Right forelimb (tissue), 1 donor: ENCODE measurements around the gene ANKRD11.
"Not testable (repeated sequence)": the region's sequence is repeated elsewhere in the genome, so short reads cannot be mapped to it uniquely, and the experiment has no call there.

ENCODE experiments used
- DNase-seq: peaks from one replicate; pipeline ENCODE4 v3.0.0-alpha.2; 2018

Gene ANKRD11

DNA sequence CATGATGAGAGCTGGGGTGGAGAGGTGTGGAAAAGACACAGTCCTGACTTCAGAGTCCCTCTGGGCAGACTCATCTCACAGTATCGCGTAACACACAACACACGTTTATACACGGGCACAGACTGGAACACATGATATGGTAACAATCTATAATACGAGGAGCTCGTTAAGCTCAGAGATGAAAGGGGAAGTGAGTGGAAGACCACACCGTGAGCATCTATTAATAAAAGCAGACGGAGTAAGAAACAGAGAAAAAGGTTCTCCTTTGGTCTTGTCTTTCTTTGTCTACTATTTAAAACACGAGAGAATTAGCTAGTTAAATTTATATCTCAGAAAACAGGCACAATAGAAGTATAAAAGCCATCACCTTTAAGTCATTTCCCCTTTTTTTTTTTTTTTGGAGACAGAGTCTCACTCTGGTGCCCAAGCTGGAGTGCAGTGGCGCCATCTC is 13.5 kb downstream of the ANKRD11 start:
- no peak for DNase-seq

DNA sequence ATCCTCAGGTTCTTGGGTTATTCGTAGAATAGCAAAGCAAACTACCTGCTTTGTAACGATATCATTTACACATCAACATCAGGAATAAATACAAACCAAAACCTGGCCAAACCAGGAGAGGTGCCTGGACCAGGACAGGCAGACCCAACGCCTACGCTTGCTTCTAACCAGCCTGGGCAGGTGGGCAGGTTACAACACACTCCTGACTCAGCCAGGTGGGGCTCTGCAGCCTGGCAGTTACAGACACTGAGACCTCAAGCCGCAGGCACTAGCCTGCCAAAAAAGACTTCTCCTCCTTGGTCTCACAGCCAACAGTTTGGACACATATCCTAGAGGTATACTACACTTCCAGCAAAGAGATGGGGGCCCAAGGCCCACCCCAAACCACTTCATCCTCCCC is 14.0 kb downstream of the ANKRD11 start:
- DNase-seq: no peak

DNA sequence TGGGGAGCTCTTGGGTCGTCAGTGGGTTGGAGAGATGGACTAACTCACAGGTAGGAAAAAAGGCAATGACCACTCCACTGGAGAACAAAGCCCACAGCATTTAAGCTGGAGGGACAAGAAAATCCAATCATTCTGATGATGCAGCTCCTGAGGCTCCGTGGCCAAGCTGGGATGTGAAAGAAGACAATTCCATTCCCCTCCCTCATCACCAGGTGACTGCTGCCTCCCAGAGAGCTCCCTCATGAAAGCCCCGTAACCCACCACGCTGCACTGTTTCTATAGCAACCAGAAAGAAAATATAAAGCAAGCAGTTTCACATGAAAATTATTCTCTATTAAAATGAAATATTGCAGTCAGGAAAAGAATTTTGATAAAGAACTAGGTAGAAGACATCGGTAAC is 15.2 kb downstream of the ANKRD11 start:
- no peak for DNase-seq

DNA sequence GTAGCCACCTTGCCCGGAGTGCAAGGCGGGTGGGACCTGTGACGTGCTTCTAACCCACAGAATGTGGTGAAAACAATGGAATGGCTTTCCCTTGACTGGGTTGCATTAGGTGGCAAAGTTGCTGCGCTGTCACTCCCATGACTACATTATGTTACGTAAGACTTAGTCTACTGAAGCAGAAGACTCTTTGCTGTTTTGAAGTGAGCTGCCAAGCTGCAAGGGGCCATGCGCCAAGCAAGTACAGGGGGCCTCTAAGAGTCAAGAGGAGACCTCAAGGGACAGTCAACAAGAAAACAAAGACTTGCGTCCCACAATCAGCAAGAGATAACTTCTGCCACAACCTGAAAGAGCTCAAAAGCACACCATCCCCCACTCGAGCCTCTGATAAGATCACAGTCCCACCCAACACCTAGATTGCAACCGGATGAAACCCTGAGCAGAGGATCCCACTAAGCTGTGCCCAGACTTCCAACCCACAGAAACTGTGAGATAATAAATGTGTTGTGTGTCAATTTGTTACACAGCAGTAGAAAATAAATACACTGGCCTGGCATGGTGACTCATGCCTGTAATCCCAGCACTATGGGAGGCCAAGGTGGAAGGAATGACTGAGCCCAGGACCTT is 16.5 kb downstream of the ANKRD11 start:
- no peak for DNase-seq

DNA sequence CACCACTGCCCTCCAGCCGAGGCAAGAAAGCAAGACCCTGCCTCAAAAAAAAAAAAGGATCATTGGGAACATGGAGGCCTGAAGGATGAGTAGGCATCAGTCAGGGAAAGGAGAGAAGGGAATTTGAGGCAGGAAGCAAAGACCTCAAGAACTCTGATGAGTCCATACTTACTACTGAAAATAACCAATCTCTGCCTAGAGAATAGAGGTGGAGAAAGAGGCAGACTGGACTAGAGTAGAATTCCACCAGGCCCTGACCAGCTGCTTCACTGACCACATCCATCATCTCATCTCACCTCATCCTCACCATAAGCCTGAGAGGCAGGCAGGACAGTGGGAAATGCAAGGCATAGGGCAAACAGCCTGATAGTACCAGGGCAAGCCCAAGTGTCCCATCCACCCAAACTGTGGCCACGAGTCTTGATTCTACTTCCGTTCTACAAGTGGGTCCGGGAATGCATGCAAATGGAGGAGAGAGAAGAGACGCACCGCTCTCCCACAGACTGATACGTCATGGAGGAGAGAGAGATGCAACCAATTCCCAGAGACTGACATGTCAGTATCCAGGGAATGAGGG is 17.1 kb downstream of the ANKRD11 start:
- DNase-seq: no peak

DNA sequence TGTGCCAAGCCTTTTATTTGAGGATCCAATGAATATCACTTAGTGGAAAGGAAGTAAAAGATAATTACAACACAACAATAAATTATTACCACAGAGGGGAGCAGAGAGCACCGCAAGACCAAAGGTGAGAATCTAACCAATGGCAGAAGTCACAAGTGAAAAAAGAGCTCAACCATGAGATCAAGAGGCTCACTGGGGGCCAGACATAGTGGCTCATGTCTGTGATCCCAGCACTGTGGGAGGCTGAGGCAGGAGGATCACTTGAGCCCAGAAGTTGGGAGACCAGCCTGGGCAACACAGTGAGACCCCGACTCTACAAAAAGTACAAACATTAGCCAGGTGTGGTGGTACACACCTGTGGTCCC is 17.7 kb downstream of the ANKRD11 start:
- DNase-seq: no peak

DNA sequence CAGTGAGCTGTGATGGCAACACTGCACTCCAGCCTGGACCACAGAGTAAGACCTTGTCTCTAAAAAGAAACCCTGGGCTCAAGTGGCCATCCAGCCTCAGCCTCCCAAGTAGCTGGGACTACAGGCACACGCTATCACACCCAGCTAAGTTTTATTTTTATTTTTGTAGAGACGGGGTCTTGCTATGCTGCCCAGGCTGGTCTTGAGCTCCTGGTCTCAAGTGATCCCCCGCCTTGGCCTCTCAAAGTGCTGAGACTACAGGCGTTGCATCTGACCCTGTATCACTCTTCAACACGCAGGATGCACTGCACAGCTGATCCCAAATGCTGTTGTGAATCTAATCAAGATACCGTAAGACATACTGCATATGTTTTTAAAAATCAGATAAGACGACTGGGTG is 23.0 kb downstream of the ANKRD11 start:
- no peak for DNase-seq

DNA sequence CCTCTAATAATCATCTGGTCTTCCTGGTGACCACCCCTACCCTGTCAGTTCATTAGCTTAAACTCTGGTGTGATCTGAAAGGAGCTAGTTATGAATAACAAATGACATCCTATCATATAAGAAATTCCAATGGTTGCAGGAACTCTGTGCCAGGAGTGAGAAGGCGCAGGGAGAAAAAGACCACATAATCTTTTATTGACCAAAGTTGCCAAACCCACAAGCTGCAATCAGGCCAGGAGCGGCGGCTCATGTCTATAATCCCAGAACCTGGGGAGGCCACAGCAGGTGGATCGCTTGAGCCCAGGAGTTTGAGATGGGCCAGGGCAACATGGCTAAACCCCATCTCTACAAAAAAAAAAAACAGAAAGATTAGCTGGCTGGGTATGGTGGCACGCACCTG is 23.4 kb downstream of the ANKRD11 start:
- DNase-seq: no peak

DNA sequence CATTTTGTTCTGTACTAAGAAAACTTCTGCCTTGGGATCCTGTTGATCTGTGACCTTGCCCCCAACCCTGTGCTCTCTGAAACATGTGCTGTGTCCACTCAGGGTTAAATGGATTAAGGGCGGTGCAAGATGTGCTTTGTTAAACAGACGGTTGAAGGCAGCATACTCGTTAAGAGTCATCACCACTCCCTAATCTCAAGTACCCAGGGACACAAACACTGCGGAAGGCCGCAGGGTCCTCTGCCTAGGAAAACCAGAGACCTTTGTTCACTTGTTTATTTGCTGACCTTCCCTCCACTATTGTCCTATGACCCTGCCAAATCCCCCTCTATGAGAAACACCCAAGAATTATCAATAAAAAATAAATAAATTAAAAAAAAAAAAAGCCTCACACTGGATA is 27.0 kb downstream of the ANKRD11 start:
- not testable (repeated sequence) for DNase-seq

DNA sequence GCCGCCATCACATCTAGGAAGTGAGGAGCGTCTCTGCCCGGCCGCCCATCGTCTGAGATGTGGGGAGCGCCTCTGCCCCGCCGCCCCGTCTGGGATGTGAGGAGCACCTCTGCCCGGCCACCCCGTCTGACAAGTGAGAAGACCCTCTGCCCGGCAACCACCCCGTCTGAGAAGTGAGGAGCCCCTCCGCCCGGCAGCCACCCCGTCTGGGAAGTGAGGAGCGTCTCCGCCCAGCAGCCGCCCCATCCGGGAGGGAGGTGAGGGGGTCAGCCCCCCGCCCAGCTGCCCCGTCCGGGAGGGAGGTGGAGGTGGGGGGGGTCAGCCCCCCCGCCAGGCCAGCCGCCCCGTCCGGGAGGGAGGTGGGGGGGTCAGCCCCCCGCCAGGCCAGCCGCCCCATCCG is 27.7 kb downstream of the ANKRD11 start:
- DNase-seq: not testable (repeated sequence)

DNA sequence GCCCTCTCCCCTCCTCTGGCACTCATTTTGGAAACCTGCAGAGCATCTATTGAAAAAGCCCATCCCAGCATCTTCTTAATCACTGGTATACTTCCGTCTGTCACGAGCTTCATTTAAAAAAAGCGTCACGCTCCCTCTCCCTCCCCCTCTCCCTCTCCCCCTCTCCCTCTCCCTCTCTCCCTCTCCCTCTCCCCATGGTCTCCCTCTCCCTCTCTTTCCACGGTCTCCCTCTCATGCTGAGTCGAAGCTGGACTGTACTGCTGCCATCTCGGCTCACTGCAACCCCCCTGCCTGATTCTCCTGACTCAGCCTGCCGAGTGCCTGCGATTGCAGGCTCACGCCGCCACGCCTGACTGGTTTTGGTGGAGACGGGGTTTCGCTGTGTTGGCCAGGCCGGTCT is 28.5 kb downstream of the ANKRD11 start:
- DNase-seq: not testable (repeated sequence)

DNA sequence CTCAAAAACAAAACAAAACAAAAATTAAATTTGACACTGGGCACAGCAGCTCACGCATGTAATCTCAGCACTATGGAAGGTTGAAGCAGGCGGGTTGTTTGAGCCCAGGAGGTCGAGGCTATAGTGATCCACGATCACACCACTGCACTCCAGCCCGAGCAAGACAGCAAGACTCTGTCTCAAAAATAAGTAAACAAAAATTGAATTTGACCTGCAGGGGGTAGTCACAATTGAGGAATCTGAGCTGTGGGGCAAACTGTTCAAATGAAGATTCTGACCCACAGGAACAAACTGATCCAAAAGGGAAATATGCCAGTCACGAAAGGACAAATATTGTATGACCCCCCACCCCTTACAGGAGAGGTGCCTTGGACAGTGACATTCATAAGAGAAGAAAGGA is 29.8 kb downstream of the ANKRD11 start:
- DNase-seq: no peak

DNA sequence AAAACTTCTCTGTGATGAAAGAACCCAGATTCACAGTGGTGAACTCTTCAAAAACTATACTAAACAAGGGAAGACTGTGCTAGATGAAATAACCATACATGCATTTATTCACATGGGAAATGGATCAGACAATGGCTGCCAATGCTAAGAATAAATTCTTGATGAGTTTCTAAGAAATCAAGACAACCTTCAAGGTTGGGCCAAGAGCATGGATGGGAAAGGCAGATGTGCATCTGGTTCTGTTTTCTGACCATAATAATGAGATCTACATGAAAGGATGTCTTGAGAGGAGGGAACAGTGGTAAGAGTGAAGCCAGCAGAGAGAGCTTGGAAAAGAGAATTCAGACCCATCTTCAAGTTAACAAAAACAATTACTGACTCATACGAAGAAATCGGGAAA is 31.4 kb downstream of the ANKRD11 start:
- no peak for DNase-seq

DNA sequence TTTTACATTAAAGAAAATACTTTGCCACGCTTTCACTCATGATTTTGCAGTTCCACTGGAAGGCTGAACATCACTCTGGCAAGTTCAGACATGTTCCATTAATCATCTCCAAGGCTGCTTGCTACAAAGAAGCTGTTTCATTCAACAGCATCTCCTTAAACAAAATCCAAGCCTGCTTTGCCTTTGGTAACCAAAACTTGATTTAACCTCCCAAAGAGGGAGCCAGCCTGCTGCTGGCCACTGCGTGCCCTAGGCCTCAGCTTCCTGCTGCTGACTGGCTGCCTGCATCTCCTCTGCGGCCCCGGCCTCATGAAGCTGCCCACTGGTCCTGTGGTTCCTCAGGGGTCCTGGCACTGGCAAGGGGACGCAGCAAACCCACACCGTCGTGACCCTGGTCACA is 31.8 kb downstream of the ANKRD11 start:
- DNase-seq: no peak

DNA sequence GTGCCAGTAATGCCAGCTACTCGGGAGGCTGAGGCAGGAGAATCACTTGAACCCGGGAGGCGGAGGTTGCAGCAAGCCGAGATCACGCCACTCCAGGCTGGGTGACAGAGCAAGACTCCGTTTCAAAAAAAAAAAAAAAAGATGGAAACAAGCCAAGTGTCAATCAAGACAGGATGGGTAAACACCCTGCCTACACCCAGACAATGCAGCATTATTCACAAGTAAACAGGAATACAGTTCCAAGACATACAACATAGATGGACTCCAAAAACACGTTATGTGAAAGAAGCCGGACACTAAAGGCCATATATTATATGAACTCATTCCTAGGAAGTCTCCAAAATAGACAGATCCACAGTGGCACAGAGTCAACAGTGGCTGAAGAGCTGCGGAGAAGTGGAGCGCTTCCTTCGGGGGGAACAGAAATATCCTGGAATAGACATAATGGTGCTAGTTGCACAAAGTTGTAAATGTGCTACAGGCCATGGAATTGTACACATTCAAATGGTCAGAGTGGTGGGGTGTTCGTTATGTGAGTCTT is 33.9 kb downstream of the ANKRD11 start:
- no peak for DNase-seq

DNA sequence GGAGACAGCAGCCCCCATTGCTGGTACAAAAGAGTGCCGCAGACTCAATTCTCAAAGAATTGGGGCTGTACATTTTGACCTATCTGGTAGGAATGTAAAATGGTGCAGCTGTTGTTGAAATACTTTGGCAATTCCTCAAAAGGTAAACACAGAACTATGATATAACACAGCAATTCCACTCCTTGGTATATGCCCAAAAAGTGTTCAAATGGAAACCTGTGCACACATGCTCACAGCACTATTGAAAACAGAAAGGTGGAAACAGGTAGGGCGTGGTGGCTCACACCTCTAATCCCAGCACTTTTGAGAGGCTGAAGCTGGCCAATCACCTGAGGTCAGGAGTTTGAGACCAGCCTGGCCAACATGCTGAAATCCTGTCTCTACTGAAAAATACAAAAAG is 34.7 kb downstream of the ANKRD11 start:
- no peak for DNase-seq

DNA sequence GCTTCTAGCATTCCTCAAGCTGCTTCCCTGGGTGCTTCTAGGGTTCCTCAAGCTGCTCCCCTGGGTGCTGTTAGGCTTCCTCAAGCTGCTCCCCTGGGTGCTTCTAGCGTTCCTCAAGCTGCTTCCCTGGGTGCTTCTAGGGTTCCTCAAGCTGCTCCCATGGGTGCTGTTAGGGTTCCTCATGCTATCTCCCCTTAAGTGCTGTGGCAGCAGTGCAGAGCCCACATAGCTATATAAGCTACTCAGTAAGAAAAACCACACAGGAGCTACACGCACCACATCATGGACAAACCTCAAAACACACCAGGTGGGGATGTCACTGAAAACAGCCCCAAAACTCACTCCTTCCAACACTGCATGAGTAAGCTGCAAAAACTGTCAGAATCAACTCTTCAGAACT is 35.2 kb downstream of the ANKRD11 start:
- no peak for DNase-seq

DNA sequence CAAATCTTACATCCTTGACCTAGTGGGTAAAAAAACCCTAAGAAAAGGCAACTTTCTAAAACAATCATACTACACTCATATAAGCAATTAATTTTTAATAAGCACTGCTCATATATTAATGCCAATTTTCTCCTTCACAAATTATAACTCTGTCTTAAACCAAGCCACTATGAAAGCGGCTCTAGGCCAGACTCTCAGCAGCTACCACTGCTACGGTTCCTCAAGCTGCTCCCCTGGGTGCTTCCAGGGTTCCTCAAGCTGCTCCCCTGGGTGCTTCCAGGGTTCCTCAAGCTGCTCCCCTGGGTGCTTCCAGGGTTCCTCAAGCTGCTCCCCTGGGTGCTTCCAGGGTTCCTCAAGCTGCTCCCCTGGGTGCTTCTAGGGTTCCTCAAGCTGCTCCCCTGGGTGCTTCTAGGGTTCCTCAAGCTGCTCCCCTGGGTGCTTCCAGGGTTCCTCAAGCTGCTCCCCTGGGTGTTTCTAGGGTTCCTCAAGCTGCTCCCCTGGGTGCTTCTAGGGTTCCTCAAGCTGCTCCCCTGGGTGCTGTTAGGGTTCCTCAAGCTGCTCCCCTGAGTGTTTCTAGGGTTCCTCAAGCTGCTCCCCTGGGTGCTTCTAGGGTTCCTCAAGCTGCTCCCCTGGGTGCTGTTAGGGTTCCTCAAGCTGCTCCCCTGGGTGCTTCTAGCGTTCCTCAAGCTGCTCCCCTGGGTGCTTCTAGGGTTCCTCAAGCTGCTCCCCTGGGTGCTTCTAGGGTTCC is 35.8 kb downstream of the ANKRD11 start:
- DNase-seq: not testable (repeated sequence)

DNA sequence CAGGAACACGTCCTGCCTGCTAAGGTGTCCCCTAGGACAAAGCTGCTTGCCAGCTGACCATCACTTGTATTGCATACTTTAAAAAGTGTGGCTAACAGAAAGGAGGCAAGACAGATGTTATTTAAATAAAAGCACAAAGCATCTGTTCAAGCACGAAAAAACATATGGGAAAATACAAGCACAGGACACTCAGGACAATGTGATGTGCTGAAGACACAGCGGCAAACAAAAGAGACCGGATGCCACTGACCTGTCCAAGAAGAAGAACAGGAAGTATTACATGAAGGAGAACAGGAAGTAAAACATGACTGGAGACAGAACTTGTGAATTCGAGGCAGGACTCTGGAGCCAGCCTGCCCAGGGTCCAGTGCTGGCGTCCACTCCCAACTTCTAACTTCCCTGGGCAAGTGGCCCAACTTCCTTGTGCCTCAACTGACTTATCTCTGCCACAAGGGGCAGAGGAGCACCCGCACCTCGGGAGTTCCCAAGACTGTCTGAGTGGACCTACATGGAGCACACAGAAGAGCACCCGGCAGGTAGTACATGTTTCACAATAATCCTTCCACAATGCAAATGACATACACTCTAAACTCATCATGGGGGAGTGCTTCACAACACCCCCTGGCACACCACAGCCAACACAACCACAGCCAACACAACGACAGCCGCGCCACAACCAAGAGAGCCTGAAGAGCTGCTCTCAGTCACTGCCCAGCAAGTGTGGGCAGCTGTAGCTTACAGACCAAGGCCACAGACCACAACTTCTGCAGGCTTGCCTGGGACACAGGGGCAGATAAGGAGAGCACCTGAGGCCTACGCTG is 36.6 kb downstream of the ANKRD11 start:
- no peak for DNase-seq

DNA sequence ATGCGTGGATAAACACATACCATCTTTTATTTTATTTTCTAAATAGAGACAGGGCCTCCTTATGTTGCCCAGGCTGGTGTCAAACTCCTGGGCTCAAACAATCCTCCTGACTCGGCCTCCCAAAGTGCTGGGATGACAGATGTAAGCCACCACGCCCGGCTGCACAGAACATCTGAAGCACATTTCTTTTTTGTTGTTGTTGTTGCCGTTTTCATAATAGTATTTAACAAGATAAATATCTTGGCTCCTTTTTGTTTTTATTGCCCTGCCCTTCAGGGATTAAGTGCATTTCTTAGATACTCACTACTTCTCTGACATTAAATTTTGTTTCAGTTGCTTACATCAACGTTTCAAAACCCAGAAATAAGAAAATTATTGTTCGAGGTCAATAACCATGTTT is 37.4 kb downstream of the ANKRD11 start:
- DNase-seq: no peak

DNA sequence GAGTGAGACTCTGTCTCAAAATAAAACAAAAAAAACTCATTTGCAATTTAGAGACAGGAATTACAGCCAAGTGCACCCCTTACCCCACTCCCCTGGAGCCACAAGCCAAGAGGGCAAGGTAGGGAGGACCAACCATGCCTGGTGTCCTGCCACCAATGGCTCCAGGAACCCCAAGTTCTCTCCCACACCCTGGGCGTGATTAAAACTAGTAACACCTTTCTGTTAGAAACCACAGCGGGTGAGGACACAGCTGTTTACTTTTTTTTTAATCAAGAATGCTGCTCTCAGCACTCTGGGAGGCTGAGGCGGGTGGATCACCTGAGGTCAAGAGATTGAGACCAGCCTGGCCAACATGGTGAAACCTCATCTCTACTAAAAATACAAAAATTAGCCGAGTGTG is 38.1 kb downstream of the ANKRD11 start:
- no peak for DNase-seq

DNA sequence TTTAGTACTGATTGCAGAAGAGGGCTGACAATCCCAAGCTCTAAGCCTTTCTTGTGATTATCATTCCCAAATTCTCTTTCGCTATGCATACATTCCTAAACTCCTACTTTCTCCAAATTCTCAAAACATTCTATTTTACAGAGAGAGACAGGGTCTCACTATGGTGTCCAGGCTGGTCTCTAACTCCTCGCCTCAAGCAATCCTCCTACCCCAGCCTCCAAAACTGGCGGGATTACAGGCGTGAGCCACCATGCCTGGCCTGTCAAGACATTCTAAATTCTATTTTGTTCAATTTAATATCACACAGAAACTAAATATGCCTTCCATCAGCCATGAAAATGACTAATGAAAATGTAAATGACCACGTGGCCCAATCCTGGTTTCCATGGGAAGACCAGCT is 39.8 kb downstream of the ANKRD11 start:
- no peak for DNase-seq

DNA sequence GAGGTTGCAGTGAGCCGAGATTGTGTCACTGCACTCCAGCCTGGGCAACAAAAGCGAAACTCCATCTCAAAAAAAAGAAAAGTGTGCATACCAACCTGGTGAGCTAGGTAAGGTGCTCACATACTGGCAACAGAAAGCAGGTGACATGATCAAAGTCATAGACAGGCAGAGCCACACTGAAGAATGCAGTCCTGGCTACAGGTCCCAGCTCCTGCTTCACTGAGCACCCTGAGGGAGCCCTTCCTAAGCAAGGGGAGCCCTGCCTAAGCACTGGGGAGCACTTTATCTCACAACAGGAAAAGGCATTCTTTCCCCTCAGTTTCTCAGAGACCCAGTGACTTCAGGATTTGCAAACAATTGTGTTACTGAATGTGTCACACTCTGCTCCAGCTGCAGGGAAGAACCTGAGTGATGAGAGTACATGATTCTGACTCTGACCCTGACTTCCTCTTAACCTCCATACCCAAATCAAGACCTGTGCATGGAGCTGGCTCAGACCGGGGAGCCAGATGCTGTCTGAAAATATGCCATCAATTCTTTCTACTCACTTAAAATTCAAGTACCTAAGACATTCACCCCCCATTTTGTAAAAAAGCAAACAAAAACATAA is 40.5 kb downstream of the ANKRD11 start:
- DNase-seq: no peak
